Mucosa of descending colon (tissue), 3 donors: ENCODE measurements around the gene ATP2A2. TPM values are rescaled to one million over a fixed set of nuclear protein-coding genes. Genes with fewer than 3 reads are reported as not detected.

ENCODE experiments used
- ATAC-seq: fragments of 200-7000 bp; cut with Tn5 transposase; one replicate; pipeline ENCODE4 v1.9.1; 2020; ENCODE audit warnings: mild to moderate bottlenecking, moderate library complexity
- DNase-seq, 3 donors: peaks; one replicate each; pipeline ENCODE4 v3.0.0-alpha.2; 2020
- H3K36me3 ChIP-seq: fragments of 200-600 bp; one replicate; pipeline ENCODE4 v1.8.0; 2021; ENCODE audit warnings: low read depth, mild to moderate bottlenecking
- H3K4me1 ChIP-seq: fragments of 200-600 bp; one replicate; pipeline ENCODE4 v1.8.0; 2021; ENCODE audit warnings: low read depth, mild to moderate bottlenecking
- H3K4me3 ChIP-seq: fragments of 200-600 bp; one replicate; pipeline ENCODE4 v1.8.0; 2021; ENCODE audit warnings: mild to moderate bottlenecking
- H3K9me3 ChIP-seq: fragments of 200-600 bp; one replicate; pipeline ENCODE4 v1.8.0; 2021; ENCODE audit warnings: mild to moderate bottlenecking
- CTCF ChIP-seq: fragments of 200-600 bp; IDR thresholded peaks from one replicate; pipeline ENCODE4 v1.8.0; 2022; ENCODE audit warnings: antibody characterized with exemption, mild to moderate bottlenecking
- intact Hi-C, 2 donors: fragments of 100-400 bp; cut with DNase I in 1 of 2; cut with micrococcal nuclease in 1 of 2; formaldehyde crosslinking; loops; one replicate each; pipeline versions ENCODE4 v1.11.0 to v1.11.1; 2022; cut with DNase I, micrococcal nuclease
- total RNA-seq, 3 donors: library from RNA; stranded (reverse); fragmentation: NEBNext Ultra II Directional in 2 of 3; extraction: Animal tissue kit (Norgen Biotek cat#: 25700) in 2 of 3; gene quantifications; one replicate each; pipeline versions ENCODE4 v1.2.1 to v1.2.4, GENCODE V29; 2021 to 2023
- donor health status: DM: no; HTN: no; CAD: no; lungs with moderate emphysema.
- donor health status: DM: no; HTN: no; CAD: no.
- donor health status: DM: no; HTN: yes; CAD: no.

ATP2A2 gene
- total RNA-seq, 3 donors from 2014 or later, result 242 to 287 (median 259) TPM

GRCh38 chr12:110262442-110263388 lies 18.3 kb upstream of the ATP2A2 start:
- intact Hi-C loops, result no loop called here
- TF ChIP-seq CTCF, result no peak
- Histone ChIP-seq H3K4me3 (no peak overlapping the region), H3K9me3 (no peaks in the 10 kb centered on the region), H3K36me3 (no peaks in the 10 kb centered on the region), H3K4me1 (no peaks in the 10 kb centered on the region)
- ATAC-seq (peak; percentile 36), DNase-seq (no peak)

GRCh38 chr12:110266381-110266960 lies 14.6 kb upstream of the ATP2A2 start:
- ATAC-seq, result no peak
- no peak for TF ChIP-seq CTCF
- intact Hi-C loops, result no loop called here

DNA sequence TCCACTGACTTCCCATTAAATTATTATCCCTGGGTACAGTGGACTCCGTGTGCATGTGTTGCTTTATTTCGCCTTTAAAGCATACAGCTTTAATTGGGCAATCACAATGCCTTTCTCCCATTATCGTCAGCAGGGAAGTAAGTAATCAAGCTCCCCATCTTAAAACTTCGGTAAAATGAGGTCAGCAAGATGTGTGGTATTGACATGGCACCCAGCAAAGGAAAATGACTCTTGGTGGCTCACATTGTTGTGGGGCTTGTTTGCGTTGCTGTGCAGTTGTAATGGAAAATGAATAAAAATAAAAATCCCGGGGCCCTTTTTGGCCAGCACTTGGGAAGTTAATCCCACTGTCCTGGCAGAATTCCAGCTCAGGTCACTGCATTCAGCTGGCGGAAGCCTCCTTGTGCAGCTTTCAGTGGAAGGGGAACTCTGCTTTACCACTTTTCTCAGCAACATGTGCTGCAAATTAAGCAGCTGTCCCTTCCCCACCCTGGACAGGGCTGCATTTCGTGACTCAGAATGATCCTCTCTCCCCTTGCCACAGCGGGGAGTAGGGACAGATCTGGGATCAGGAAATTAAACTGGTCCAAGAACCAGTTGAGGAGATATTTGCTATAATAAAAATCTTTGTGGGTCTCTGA lies 13.9 kb upstream of the ATP2A2 start:
- H3K36me3 ChIP-seq, result no peaks in the 10 kb centered on the region
- H3K9me3 ChIP-seq, result no peaks in the 10 kb centered on the region
- ATAC-seq (peak; percentile 50), DNase-seq (peak in 1 of 3 donors; percentile 40)
- intact Hi-C loops, result no loop called here
- no peaks in the 10 kb centered on the region for H3K4me1 ChIP-seq
- no peak for TF ChIP-seq CTCF
- H3K4me3 ChIP-seq, result no peak overlapping the region

More at GRCh38 chr12:110266381-110266960, 14.6 kb upstream of the ATP2A2 start:
- Histone ChIP-seq H3K4me3 (no peak overlapping the region), H3K9me3 (no peaks in the 10 kb centered on the region), H3K4me1 (no peaks in the 10 kb centered on the region), H3K36me3 (no peaks in the 10 kb centered on the region)
- no peak for DNase-seq

- no peak for TF ChIP-seq CTCF
- no peak for DNase-seq
Observed at GRCh38 chr12:110269622-110270124, 11.4 kb upstream of the ATP2A2 start.

GRCh38 chr12:110270125-110270962 lies 10.7 kb upstream of the ATP2A2 start:
- DNase-seq (peak in 1 of 3 donors; percentile 38), ATAC-seq (peak; percentile 52)
- H3K36me3 ChIP-seq, result no peaks in the 10 kb centered on the region
- no peak overlapping the region for H3K4me3 ChIP-seq
- intact Hi-C loops, result no loop called here
- no peaks in the 10 kb centered on the region for H3K4me1 ChIP-seq
- no peaks in the 10 kb centered on the region for H3K9me3 ChIP-seq
- TF ChIP-seq CTCF, result no peak

More at GRCh38 chr12:110269622-110270124, 11.4 kb upstream of the ATP2A2 start:
- Histone ChIP-seq H3K4me3 (no peak overlapping the region), H3K9me3 (no peaks in the 10 kb centered on the region), H3K4me1 (no peaks in the 10 kb centered on the region), H3K36me3 (no peaks in the 10 kb centered on the region)
- peak; percentile 68 for ATAC-seq
- intact Hi-C loops, result no loop called here
